Activated CD8-positive, alpha-beta T cell treated with anti-CD3 and anti-CD28 coated beads, Interleukin-2, amount 10 ng/mL, durations not matched to agents 7 days and 5 days (primary cell): ENCODE results near the gene HIVEP3. TPM values are rescaled to one million over a fixed set of nuclear protein-coding genes. Genes with fewer than 3 reads are reported as not detected.

Source experiments
- ATAC-seq: fragments of 150-1000 bp; cut with Tn5 transposase; one replicate; pipeline ENCODE4 v1.10.0; 2021; ENCODE audit warnings: moderate library complexity
- CTCF ChIA-PET: fragments of 350-600 bp; sonication (Branson Sonifier 250); formaldehyde crosslinking; loops from one replicate; lab custom pipeline; 2021; ENCODE audit warnings: antibody characterized with exemption; lab: Charles Lee
- POLR2A ChIA-PET: fragments of 350-600 bp; sonication (Branson Sonifier 250); formaldehyde crosslinking; loops from one replicate; lab custom pipeline; 2021; ENCODE audit warnings: antibody characterized with exemption; lab: Charles Lee
- DNase-seq: peaks from one replicate; pipeline ENCODE4 v3.0.0-alpha.2; 2020
- H3K27ac Mint-ChIP-seq: one replicate; pipeline ENCODE4 v1.8.0; 2021; ENCODE audit warnings: mild to moderate bottlenecking, mixed read lengths
- H3K27me3 Mint-ChIP-seq: one replicate; pipeline ENCODE4 v1.8.0; 2021; ENCODE audit warnings: low read depth, mixed read lengths
- H3K36me3 Mint-ChIP-seq: one replicate; pipeline ENCODE4 v1.8.0; 2021; ENCODE audit warnings: low read depth, mixed read lengths
- H3K4me1 Mint-ChIP-seq: one replicate; pipeline ENCODE4 v1.8.0; 2021; ENCODE audit warnings: low read depth, mixed read lengths
- H3K4me3 Mint-ChIP-seq: one replicate; pipeline ENCODE4 v1.8.0; 2021; ENCODE audit warnings: mild to moderate bottlenecking, mixed read lengths
- H3K9me3 Mint-ChIP-seq: one replicate; pipeline ENCODE4 v1.8.0; 2022; ENCODE audit warnings: mixed read lengths; ENCODE audit not compliant: insufficient read depth
- total RNA-seq, 2 experiments: library from RNA; stranded (reverse); gene quantifications; one replicate each; pipeline ENCODE4 v1.2.3, GENCODE V29; 2021

The HIVEP3 gene
- total RNA-seq, 2 experiments from 2014 or later = 10.8 to 11.8 TPM

DNA sequence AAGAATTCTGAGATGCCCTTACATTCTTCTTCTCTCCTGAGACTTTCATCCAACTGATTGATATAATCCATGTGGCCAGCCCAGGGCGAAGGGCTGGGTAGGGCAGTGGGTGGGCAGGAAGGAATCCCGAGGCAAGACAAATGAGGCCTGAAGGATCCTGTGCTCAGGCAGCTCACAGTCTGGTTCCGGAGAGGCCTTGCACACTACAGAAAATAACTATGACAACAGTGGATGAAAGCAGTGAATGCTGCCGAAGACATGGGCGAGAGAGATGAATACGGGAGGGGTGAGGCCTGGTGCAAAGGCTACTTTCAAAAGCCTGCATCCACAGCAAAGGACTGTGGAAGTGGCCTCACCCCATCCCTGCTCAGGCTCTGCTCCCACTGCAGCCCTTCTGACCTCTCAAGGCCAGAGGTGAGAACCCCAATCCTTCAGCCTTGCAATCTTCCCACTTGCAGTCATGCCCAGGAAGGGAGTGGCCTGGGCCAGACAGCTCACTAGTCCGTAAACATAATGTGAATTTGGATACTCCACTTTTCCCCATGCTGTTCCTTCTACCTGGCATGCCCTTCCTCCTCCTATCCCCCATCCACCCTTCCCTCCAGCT lies 250.6 kb downstream of the HIVEP3 start:
- Mint-ChIP-seq H3K9me3 (no peaks in the 10 kb centered on the region), H3K27ac (peak overlapping the region; percentile 17), H3K4me1 (peaks cover 95% of the 10 kb centered on the region), H3K27me3 (no peaks in the 10 kb centered on the region), H3K36me3 (no peaks in the 10 kb centered on the region), H3K4me3 (no peak overlapping the region)
- no peak for DNase-seq
- CTCF ChIA-PET = interaction anchor here (0.9 to 3.1 kb wide), 10 partner anchors 8 to 224 kb away, joined by 3 to 12 read pairs (median 4); no protein-coding TSS in a partner anchor
- ATAC-seq = no peak
- POLR2A ChIA-PET = interaction anchor here (2.2 kb wide), 1 partner anchor 15 kb away, joined by 6 read pairs; no protein-coding TSS in a partner anchor

DNA sequence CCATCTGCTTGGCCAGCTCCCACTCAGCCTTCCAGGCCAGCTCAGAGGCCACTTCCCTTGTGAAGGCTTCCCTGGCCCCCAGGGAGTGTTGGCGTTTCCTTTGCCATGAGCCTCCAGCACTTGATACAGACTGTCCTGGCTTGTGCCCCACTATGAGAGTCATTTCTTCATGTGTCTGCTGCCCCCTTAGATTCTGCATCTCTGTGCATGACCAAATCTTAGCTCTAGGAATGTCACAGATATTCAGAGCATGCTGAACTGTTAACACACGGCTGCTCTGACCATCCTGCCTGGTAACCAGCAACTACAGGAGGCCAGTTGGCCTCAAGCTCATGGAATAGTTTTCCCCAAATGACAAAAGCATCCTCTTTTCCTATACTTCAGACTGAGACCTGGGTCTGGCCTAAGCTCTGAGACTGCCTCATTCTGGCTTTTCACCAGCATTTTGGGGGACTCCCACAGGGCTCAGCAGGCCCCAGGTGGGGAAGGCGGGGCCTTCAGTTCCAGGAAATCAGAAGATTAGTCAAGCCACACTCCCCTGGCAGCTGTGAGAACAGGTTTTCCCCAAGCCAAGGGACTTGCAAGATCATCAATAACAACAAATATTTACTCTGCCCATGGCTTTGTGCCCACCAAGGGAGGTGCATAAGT lies 251.6 kb downstream of the HIVEP3 start:
- Mint-ChIP-seq H3K4me3 (peak overlapping the region; percentile 25), H3K27ac (peak overlapping the region; percentile 62), H3K27me3 (no peaks in the 10 kb centered on the region), H3K9me3 (no peaks in the 10 kb centered on the region), H3K36me3 (no peaks in the 10 kb centered on the region), H3K4me1 (peaks cover 87% of the 10 kb centered on the region)
- DNase-seq = peak; percentile 77
- POLR2A ChIA-PET = interaction anchor here (1.0 to 2.2 kb wide), 3 partner anchors 14 to 17 kb away, joined by 3 to 6 read pairs (median 4); no protein-coding TSS in a partner anchor
- ATAC-seq = peak; percentile 74
- CTCF ChIA-PET = interaction anchor here (1.3 to 3.1 kb wide), 8 partner anchors 8 to 225 kb away, joined by 3 to 12 read pairs (median 4); no protein-coding TSS in a partner anchor

DNA sequence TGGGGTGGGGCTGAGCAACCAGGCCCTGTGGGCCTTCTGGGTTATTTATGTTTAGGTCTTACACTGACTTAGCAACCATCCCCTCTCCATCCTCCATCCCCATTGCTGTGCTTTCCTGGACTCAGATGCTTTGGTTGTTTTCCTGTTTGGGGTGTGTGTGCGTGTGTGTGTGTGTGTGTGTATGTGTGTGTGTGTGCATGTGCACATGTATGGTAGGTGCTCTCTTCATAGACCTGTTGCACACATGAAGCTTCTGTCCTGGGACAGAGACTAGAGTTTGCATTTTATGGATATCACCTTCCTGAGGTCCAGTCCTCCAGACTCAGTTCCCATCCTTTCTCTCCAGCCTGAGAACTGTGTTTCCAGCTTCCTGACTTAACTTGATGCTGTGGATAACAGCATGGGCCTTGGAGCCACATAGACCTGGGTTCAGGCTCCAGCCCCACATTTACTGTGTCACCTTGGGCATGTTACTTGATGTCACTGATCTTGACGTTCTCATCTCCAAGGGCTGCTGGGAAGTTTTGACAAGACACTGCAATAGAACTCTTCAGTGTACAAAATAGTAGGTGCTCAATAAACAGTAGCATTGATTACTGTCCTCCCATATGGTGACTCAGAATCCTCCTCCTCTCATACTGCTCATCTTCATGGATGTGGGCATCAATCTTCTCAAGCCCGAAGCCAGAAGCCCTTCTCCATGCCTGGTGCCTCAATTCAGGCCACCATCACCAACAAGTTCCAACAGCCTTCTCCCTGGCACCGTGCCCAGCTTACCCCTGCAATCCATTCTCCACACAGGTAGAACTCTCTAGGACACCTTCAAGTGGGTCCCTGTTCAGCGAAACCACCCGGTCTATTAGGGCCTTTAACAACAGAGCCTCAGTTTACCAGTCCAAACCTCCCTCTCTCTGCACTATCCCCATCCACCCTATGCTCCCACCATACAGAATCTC lies 252.5 kb downstream of the HIVEP3 start:
- ChIA-PET CTCF (interaction anchor here (1.3 to 3.1 kb wide), 8 partner anchors 7 to 226 kb away, joined by 3 to 12 read pairs (median 6); no protein-coding TSS in a partner anchor), POLR2A (interaction anchor here (1.0 kb wide), 2 partner anchors 15 to 18 kb away, joined by 3 to 4 read pairs; no protein-coding TSS in a partner anchor)
- Mint-ChIP-seq H3K4me3 (no peak overlapping the region), H3K9me3 (no peaks in the 10 kb centered on the region), H3K27me3 (no peaks in the 10 kb centered on the region), H3K27ac (peak overlapping the region; percentile 26), H3K36me3 (no peaks in the 10 kb centered on the region), H3K4me1 (peaks cover 83% of the 10 kb centered on the region)
- ATAC-seq (no peak), DNase-seq (no peak)

DNA sequence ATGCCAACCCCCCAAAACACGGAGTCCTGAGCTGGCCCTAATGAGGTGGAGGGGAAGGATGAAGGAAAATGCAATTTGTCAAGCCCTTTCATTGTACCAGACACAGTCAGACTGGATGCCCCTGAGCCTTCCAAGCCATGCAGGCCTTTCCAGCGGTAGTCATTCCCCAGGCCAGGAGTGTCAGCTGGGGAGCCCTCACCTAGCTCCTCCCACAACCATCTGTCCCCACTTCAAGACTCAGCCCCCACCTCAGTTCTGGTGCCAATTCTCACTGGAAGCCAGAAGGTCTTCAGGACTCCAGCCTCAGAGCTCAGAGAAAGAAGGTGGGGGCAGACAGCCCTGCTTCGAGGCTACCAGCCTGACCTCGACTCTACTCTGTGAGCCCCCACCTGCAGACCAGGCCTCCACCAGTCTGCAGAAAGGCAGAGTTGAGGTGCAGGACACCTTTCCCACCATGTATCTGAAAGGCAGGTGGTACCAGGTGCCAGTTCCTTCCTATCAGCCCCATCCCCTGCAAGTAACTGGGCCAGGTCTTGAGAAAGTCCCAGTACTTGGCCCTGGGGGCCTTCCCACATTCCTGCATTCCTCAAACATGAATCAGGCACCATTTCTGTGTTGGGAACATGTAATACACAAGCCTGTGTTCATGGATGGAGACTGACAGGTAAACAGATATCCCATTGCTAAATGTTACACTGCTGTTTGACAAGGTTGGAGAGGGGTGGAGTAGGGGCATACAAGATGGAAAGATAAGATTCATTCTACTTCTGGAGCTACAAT lies 253.7 kb downstream of the HIVEP3 start:
- Mint-ChIP-seq H3K27me3 (no peaks in the 10 kb centered on the region), H3K27ac (peak overlapping the region; percentile 17), H3K36me3 (peaks cover under 1% of the 10 kb centered on the region), H3K4me3 (no peak overlapping the region), H3K4me1 (peaks cover 83% of the 10 kb centered on the region), H3K9me3 (no peaks in the 10 kb centered on the region)
- ChIA-PET CTCF (interaction anchor here (1.0 to 2.8 kb wide), 3 partner anchors 8 to 11 kb away, joined by 3 to 10 read pairs (median 4); no protein-coding TSS in a partner anchor), POLR2A (no interaction called here)
- DNase-seq (no peak), ATAC-seq (no peak)

DNA sequence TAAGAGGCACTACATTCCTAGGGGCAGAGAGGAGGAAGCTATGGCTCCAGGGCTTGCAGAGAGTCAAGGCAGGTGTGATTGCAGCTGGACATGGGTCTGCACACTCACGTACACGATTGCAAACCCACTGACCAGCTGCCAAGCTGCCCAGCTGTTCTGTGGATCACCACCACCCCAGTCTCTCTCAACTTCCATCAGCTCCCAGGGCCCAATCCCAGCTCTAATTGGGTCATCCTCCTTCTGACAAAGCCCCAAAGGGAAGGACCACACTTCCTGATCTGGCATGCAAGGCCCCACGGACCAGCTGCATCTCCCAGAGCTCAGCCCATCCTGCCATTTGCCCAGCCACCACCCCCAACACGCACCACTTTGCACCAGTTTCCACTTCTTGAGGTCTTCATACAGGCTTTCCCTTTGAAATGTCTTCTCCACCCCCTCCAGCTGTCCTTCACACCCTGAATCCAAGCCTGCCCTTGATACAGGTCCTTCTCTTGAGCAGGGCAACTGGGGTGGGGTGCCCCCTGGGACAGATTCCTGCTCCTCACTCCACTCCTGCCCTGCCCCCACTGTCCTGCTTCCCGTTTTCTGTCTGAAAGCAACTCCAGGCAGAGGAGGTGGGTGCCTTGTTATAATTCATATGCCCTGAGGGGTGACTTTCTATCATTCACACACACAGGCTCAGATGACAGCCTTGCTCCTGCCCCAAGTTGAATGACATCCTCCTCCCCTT lies 254.9 kb downstream of the HIVEP3 start:
- peaks cover 82% of the 10 kb centered on the region for H3K4me1 Mint-ChIP-seq
- ChIA-PET POLR2A (interaction anchor here (0.9 to 2.4 kb wide), 3 partner anchors 9 to 19 kb away, joined by 3 to 19 read pairs (median 13); no protein-coding TSS in a partner anchor), CTCF (interaction anchor here (0.8 to 2.8 kb wide), 6 partner anchors 9 to 23 kb away, joined by 3 to 10 read pairs (median 4); no protein-coding TSS in a partner anchor)
- no peaks in the 10 kb centered on the region for H3K27me3 Mint-ChIP-seq
- DNase-seq = no peak
- ATAC-seq = no peak
- H3K9me3 Mint-ChIP-seq = no peaks in the 10 kb centered on the region
- H3K27ac Mint-ChIP-seq = peak overlapping the region; percentile 17
- H3K4me3 Mint-ChIP-seq = no peak overlapping the region
- H3K36me3 Mint-ChIP-seq = peaks cover 4% of the 10 kb centered on the region

DNA sequence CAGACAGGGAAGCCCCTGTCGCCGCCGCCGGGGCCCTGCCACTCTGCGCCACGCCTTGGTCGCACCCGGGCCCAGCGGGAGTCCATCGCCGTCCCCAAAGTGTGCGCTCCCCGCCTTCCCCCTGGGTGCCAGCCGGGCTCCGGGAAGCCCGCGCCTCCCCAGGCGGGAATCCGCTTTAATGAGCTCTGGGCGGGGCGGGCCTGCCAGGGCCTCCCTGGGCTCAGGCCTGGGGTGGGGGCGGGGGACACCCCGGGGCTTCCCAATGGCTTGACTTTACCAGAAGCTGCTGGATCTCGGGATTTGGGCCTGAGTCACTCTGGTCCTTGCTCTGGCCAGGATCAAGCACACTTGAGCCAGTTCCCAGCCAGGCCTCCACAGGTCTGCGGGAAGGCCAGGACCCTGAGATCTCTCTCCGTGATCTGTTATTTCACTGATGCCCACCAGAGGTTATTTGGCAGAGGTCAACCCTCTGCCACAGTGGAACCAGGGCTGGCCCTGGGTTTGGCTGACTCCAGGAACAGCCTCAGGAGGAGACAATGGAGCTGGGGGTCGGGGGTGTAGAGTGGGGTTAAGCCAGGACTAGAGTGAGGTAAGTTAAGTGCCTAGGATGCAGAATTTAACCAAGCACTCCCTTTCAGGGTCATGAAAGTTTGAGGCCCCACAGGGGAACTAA lies 255.8 kb downstream of the HIVEP3 start:
- POLR2A ChIA-PET = interaction anchor here (0.9 to 2.4 kb wide), 4 partner anchors 10 to 64 kb away, joined by 3 to 19 read pairs (median 9); no protein-coding TSS in a partner anchor
- peak overlapping the region; percentile 47 for H3K27ac Mint-ChIP-seq

DNA sequence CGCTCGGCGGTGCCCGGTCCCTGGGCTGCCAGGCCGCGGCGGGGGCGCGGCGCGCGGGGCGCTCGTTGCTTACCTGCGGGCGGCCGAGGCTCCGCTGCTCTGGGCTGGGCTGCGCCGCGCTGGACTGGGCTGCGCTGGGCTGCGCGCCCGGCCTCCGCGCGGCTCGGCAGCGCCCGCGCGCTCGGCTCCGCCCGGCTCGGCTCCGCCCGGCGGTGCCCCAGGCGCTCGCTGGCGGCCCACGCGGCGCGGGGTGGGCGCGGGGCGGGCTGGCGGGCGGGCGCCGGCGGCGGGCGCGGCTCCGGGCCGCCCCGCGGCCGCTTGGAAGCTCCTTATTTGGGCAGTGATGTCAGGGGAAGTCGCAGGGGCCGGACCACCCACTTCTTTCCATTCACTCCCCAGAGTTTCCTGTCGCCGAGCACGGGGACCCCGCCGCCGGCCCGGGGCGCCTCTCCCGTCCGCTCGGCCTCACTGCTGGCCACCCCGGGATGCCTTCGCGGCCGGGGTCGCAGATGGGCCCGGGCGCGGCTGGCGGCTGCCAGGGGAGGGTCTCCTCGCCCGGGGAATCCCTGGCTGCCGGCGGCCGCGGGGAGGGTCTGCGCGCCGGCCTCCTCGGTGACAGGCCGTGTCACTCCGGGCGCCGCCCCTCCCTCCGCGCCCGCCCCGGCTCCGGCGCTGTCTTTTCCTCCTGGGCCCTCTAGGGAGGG lies 256.5 kb downstream of the HIVEP3 start:
- H3K27me3 Mint-ChIP-seq = no peaks in the 10 kb centered on the region
- H3K4me1 Mint-ChIP-seq = peaks cover 82% of the 10 kb centered on the region
- ChIA-PET CTCF (interaction anchor here (1.9 to 2.4 kb wide), 2 partner anchors 11 to 16 kb away, joined by 5 to 6 read pairs; no protein-coding TSS in a partner anchor), POLR2A (interaction anchor here (0.6 to 2.4 kb wide), 7 partner anchors 9 to 993 kb away, joined by 3 to 19 read pairs (median 5); no protein-coding TSS in a partner anchor)
- peaks cover 4% of the 10 kb centered on the region for H3K36me3 Mint-ChIP-seq
- H3K4me3 Mint-ChIP-seq = peak overlapping the region; percentile 47
- no peaks in the 10 kb centered on the region for H3K9me3 Mint-ChIP-seq
- peak overlapping the region; percentile 21 for H3K27ac Mint-ChIP-seq
- DNase-seq = peak; percentile 84
- ATAC-seq = peak; percentile 88

More for the DNA sequence above, 255.8 kb downstream of the HIVEP3 start:
- ATAC-seq = no peak
- Mint-ChIP-seq H3K9me3 (no peaks in the 10 kb centered on the region), H3K4me3 (peak overlapping the region; percentile 41), H3K4me1 (peaks cover 82% of the 10 kb centered on the region), H3K27me3 (no peaks in the 10 kb centered on the region), H3K36me3 (peaks cover 4% of the 10 kb centered on the region)
- CTCF ChIA-PET = interaction anchor here (0.8 to 1.9 kb wide), 3 partner anchors 10 to 24 kb away, joined by 3 to 5 read pairs (median 4); no protein-coding TSS in a partner anchor
- no peak for DNase-seq

DNA sequence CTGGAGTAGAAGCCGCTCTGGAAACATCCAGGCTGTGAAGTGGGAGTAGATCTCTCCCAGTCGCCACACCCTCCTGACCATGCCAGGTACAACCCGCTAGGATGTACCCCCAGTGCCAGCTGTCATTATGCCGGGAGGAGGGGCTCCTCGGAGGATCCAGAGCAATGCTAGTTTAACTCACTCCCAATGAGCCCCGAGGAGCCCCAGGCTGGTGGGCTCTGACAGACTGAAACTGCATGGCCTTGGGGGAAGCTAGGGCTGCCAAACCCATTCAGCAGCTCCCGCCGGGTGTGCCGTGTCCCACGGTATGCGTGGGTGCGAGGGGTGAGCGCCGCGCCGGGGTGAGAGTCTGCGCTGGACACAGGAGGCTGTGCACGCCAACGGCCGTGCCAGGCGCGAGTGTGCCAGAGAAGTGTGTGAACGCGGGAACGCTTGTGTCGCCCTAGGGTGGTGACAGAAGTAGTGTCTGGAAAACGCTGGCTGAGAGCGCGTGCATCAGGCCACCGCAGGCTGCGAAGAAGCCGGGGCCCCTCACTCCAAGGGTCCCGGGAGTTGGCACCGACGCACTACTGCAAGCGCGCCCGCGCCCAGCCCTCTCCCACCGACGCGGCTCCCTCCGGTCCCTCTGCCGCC lies 257.2 kb downstream of the HIVEP3 start:
- Mint-ChIP-seq H3K36me3 (peaks cover 4% of the 10 kb centered on the region), H3K4me1 (peaks cover 82% of the 10 kb centered on the region), H3K4me3 (peak overlapping the region; percentile 87), H3K9me3 (no peaks in the 10 kb centered on the region), H3K27me3 (no peaks in the 10 kb centered on the region), H3K27ac (peak overlapping the region; percentile 81)
- CTCF ChIA-PET = interaction anchor here (1.9 to 2.6 kb wide), 3 partner anchors 10 to 16 kb away, joined by 5 to 6 read pairs (median 6); no protein-coding TSS in a partner anchor
- DNase-seq (no peak), ATAC-seq (peak; percentile 22)
- POLR2A ChIA-PET = interaction anchor here (0.6 to 3.3 kb wide), 9 partner anchors 10 to 993 kb away, joined by 3 to 19 read pairs (median 5); no protein-coding TSS in a partner anchor
